Measurements from ENCODE around the gene ARL5A. TPM values are rescaled to one million over a fixed set of nuclear protein-coding genes. Genes with fewer than 3 reads are reported as not detected.

The ARL5A gene
- total RNA-seq, 4 donors from 2014 or later = 60.1 to 82.2 (median 64.3) TPM

- no peak overlapping the region for H3K27ac ChIP-seq (replicated peaks in 1 of 4)
- no peaks in the 10 kb centered on the region for H3K9me3 ChIP-seq
- TF ChIP-seq EP300 (IDR thresholded peaks at IDR 0.05) (no peak), POLR2A (IDR thresholded peaks at IDR 0.05; ENCODE audit: low read depth) (no peak), CTCF (IDR thresholded peaks at IDR 0.05) (no peak), POLR2AphosphoS5 (IDR thresholded peaks at IDR 0.05) (no peak)
- H3K4me3 ChIP-seq = no peak overlapping the region
- no peak for DNase-seq (ENCODE audit: extremely low spot score)
- intact Hi-C loops (cut with DNase I) = no loop called here
- H3K27me3 ChIP-seq = no peaks in the 10 kb centered on the region
- H3K4me1 ChIP-seq = peaks cover 16 to 39% (median 26%) of the 10 kb centered on the region in 4 donors
- peaks cover 0 to 4% (median 0%) of the 10 kb centered on the region in 4 donors for H3K36me3 ChIP-seq
- WGBS = 90% methylated on average over 2 of the region's 2 CpGs
Observed at GRCh38 chr2:151819920-151820319, 8.3 kb downstream of the ARL5A start.

GRCh38 chr2:151817929-151818328 lies 10.3 kb downstream of the ARL5A start:
- H3K36me3 ChIP-seq = peaks cover 0 to 22% (median 11%) of the 10 kb centered on the region in 4 donors
- no peak for DNase-seq (ENCODE audit: extremely low spot score)
- no peaks in the 10 kb centered on the region for H3K27me3 ChIP-seq
- H3K27ac ChIP-seq (replicated peaks in 1 of 4) = no peak overlapping the region
- H3K4me3 ChIP-seq = no peak overlapping the region
- WGBS = 89% methylated on average over 3 of the region's 3 CpGs
- intact Hi-C loops (cut with DNase I) = no loop called here
- no peak for TF ChIP-seq POLR2A (IDR thresholded peaks at IDR 0.05; ENCODE audit: low read depth)
- no peak for TF ChIP-seq EP300 (IDR thresholded peaks at IDR 0.05)
- no peak for TF ChIP-seq POLR2AphosphoS5 (IDR thresholded peaks at IDR 0.05)
- TF ChIP-seq CTCF (IDR thresholded peaks at IDR 0.05) = no peak
- peaks cover 4 to 19% (median 14%) of the 10 kb centered on the region in 4 donors for H3K4me1 ChIP-seq
- no peaks in the 10 kb centered on the region for H3K9me3 ChIP-seq

GRCh38 chr2:151816843-151817242 lies 11.4 kb downstream of the ARL5A start:
- Histone ChIP-seq H3K27me3 (no peaks in the 10 kb centered on the region), H3K4me1 (peaks cover 0 to 16% (median 12%) of the 10 kb centered on the region in 4 donors), H3K4me3 (no peak overlapping the region), H3K27ac (replicated peaks in 1 of 4) (no peak overlapping the region), H3K36me3 (peaks cover 5 to 32% (median 19%) of the 10 kb centered on the region in 4 donors), H3K9me3 (no peaks in the 10 kb centered on the region)
- 100% methylated on average over 2 of the region's 2 CpGs for WGBS
- TF ChIP-seq EP300 (IDR thresholded peaks at IDR 0.05) (no peak), CTCF (IDR thresholded peaks at IDR 0.05) (no peak), POLR2A (IDR thresholded peaks at IDR 0.05; ENCODE audit: low read depth) (no peak), POLR2AphosphoS5 (IDR thresholded peaks at IDR 0.05) (no peak)
- DNase-seq (ENCODE audit: extremely low spot score) = no peak
- intact Hi-C loops (cut with DNase I) = no loop called here

- DNase-seq (ENCODE audit: extremely low spot score) = no peak
- Histone ChIP-seq H3K36me3 (peaks cover 12 to 40% (median 25%) of the 10 kb centered on the region in 4 donors), H3K27me3 (no peaks in the 10 kb centered on the region), H3K9me3 (no peaks in the 10 kb centered on the region), H3K27ac (replicated peaks in 1 of 4) (no peak overlapping the region), H3K4me1 (peaks cover 0 to 16% (median 11%) of the 10 kb centered on the region in 4 donors), H3K4me3 (no peak overlapping the region)
- no peak for TF ChIP-seq POLR2AphosphoS5 (IDR thresholded peaks at IDR 0.05)
- 90% methylated on average over 7 of the region's 9 CpGs for WGBS
- intact Hi-C loops (cut with DNase I) = no loop called here
Observed at GRCh38 chr2:151815821-151816489, 12.3 kb downstream of the ARL5A start.

GRCh38 chr2:151810489-151810888 lies 17.7 kb downstream of the ARL5A start:
- 100% methylated on average over 1 of the region's 1 CpG for WGBS
- Histone ChIP-seq H3K36me3 (peaks cover 16 to 62% (median 44%) of the 10 kb centered on the region in 4 donors), H3K4me3 (no peak overlapping the region), H3K27ac (replicated peaks in 1 of 4) (no peak overlapping the region), H3K27me3 (no peaks in the 10 kb centered on the region), H3K9me3 (no peaks in the 10 kb centered on the region), H3K4me1 (peaks cover 0 to 15% (median 11%) of the 10 kb centered on the region in 4 donors)
- no peak for DNase-seq (ENCODE audit: extremely low spot score)
- intact Hi-C loops (cut with DNase I) = no loop called here
- TF ChIP-seq EP300 (IDR thresholded peaks at IDR 0.05) (no peak), CTCF (IDR thresholded peaks at IDR 0.05) (no peak), POLR2A (IDR thresholded peaks at IDR 0.05; ENCODE audit: low read depth) (no peak), POLR2AphosphoS5 (IDR thresholded peaks at IDR 0.05) (no peak)

Data from esophagus muscularis mucosa (tissue), 4 donors.